Measurements from ENCODE around the gene SBF2.
"Not testable (repeated sequence)": the region's sequence is repeated elsewhere in the genome, so short reads cannot be mapped to it uniquely, and the experiment has no call there.

SBF2 gene

DNA sequence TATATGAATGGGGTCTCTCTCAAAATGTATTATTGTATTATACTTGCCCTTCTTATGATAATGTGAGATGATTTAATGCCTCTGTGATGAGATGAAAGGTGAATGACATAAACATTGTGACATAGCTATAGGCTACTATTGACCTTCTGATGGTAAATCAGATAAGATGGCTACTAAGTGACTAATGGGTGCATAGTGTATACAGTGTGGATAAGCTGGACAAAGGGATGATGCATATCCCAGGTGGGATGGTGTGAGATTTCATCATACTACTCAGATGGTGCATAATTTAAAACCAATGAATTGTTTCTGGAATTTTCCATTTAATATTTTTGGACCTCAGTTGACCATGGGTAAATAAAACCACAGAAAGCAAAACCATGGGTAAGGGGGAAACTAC, 243.5 kb downstream of the SBF2 start:
- DNase-seq: no peak

GRCh38 chr11:10049756-10050155, 244.3 kb downstream of the SBF2 start:
- no peak for DNase-seq

- DNase-seq: no peak
Measured at GRCh38 chr11:10048350-10048749, 245.7 kb downstream of the SBF2 start.

- no peak for DNase-seq
Measured at GRCh38 chr11:10044618-10045017, 249.4 kb downstream of the SBF2 start.

DNA sequence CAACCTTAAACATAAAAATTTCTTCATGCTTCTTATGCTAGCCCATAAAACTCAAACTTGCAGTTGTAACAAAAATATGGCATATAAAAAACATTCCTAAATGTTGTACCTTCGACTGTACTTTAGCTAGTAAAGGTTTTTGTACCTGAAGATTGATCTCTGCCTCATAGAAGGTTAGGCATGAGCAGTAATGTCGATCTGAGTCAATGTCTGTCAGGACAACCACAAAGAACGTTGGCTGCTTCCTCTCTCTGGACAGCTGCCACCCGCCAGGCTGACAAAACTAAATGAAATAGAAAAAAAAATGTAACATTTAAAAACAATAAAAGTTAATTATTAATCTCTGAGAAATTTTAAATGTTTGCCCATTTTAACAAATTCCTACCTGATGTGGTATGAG, 251.3 kb downstream of the SBF2 start:
- no peak for DNase-seq

DNA sequence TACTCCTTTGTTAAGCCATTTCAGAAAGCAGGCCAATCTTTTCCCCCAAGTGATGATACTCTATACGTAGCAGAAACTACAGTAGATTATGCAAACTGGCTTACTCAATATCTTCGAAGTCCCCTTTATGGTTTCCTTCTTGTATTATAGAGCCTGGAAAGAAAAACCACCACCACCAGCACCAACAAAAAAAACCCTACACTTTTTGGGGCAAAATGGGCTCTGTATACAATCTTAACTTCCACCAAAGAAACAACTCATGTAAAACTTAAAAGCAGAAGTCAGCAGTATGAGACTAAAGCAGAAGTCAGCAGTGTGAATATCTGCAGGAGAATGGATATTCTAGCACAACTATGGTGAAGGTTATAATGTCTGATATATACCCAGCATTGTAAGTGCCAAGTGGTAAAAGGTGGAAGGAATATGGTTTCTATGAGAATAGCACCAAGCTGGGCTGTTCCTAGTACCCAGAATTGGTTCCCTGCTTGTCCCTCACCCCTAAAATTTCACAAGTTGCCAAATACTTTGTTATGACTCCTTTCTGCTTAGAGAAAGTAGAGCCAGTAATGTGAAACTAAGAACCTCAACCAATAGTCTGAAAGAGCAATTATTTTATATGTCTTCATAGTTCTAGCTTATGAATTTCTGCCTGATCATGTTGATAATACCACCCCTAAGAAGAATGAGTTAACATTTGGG, 252.1 kb downstream of the SBF2 start:
- DNase-seq: no peak

DNA sequence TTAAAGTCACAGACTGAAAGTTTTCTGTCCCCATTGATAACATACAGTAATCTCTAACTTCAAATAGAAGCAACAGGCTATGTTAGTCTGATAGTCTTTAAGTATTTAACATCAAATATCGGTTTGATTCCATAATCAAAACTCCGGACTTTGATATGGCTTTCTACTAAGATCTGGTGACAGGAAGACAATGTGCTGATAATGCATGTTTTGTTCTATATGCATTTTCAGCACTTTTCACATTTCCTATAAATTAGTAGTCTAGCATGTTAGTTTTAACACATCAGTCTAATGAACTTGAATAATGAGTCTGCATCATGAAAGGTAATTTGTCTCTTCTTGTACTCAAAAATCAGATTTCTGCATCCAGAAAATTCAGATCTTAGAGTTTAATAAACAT, 252.7 kb downstream of the SBF2 start:
- DNase-seq: no peak

DNA sequence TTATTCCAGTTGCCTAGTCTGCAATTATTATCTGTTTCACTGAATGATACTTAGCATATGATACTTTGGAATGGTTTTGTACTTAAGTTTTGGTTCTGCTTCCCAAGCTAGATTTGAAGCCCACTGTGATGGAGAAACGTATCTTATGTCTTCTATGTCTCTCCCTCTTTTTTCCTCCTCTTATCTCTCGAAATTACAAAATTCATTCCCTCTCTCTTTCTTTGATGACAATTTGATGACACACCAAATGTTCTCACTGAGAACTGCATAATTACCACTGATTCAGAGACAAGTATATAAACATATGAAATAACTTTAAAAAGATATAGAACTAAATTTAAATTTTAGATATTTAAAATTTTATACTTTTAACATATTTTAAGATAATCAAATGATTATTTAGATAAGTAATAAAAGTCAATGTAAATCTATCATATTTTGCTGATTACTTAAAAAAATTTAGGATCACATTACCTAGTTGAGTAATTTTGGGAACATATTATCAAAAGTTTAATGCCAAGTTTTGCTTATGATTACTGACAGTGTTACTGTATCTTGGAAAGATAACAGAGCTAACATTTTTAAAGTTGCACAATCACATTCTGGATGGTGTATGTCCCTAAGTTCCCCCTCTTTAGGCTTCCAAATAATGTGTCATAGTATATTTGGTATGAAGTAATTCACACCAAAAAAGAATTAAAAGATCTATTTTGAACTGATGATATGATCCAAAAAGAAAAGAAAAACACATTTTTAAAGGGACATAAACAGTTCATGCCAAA, 255.3 kb downstream of the SBF2 start:
- DNase-seq: no peak

- not testable (repeated sequence) for DNase-seq
Measured at GRCh38 chr11:10035932-10036331, 258.1 kb downstream of the SBF2 start.

DNA sequence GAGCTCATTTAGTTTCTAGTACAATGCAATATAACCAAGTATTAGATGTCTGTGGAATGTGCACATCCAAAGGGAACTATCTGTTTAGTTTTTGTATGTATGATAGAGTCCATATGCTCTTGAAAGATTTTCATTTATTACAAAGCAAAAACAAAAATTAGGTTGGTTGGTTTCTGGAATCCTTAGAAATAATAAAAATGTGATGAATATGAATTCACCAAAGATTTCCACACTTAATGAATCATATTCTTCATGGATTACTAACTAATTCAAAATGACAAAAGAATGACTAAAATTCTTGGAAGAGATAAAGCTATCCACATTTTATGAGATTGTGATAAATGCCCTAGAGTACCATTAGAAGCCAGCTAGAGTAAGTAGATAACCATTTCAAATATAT, 261.1 kb downstream of the SBF2 start:
- no peak for DNase-seq

- no peak for DNase-seq
Measured at GRCh38 chr11:10030122-10030490, 263.9 kb downstream of the SBF2 start.

DNA sequence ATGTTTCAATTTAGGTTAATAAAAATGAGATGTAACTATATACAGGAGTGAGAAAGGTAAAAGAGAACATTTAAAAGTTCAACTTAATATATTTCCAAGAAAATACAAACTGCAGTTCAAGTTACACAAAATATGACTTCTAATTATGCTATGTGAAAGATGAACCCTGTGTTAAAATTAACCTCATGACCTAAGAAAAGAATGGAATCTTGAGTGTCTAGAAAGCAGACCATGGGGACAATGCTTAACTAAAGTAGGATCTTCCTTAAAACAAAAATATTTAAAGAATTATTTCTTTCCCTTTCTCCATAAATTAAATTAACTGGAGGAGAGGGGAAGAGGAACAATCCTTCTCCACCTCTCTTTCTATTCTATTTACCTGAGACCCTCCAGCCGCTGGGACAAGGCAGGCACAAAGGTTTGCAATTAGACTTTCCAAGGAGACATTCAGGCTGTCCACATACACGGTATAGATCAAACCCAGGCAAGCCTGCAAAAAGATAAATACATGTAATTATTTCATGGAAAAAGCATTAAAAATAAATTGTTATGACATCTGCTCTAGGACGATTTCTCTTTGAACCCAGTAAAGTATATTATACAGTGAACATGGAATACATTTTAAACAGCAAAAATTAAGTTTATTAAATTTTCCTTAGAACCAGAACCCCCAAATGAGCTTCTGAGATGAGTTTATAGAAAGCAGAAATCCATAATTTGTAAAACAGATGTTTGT, 264.5 kb downstream of the SBF2 start:
- no peak for DNase-seq

- DNase-seq: no peak
Measured at GRCh38 chr11:10026514-10026913, 267.5 kb downstream of the SBF2 start.

- no peak for DNase-seq
Measured at GRCh38 chr11:10023212-10023611, 270.8 kb downstream of the SBF2 start.

- no peak for DNase-seq
Measured at GRCh38 chr11:10022764-10023163, 271.3 kb downstream of the SBF2 start.

DNA sequence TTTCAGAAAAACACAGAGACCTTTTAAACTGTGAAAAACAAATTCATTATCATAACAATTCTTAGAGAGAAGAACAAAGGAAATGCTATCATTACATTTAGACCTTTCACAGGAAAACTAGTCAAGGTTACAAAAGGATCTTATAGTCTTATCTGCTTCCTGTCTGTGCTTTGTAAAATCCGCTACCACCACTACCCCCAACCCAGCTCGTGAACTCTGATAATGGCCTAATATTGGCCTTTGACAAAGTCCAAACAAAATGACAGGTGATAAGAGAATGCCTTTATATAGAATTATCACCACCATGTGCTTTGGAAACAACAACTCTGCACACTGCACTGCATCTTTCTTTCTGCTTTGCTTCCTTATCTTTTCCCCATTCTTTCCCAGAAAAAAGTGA, 272.5 kb downstream of the SBF2 start:
- no peak for DNase-seq

DNA sequence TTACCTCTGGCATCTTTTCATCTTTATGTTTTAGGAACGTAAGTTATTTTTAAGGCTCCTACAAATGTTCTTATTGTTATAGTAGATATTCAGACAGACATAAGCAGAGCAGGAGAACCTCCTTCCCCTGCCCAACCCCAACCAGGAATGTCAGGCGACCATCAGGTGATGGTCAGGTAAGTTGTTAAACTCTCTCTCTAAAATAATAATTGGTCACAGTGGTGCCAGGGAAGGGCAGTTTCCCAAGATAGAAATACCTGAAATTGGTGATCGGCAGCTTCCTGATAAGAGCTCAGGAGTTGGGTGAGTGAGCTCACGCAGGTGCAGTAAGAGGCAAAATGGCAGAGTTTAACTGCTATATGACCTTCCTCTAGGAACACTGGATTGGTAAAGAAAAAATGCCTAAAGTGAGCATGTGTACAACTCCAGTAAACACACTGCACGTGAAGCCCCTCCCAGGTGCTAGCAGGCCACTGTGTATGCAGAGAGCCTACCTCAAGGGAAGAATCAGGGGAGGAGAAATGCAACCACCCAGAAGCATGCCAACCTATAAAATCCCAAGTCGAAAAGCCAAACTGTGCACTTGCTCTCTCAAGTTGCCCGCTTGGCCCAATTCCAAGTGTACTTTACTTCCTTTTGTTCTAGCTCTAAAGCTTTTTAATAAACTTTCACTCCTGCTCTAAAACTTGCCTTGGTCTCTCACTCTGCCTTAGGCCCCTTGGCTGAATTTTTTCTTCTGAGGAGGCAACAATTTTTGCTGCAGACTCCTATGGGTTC, 273.9 kb downstream of the SBF2 start:
- DNase-seq: no peak

DNA sequence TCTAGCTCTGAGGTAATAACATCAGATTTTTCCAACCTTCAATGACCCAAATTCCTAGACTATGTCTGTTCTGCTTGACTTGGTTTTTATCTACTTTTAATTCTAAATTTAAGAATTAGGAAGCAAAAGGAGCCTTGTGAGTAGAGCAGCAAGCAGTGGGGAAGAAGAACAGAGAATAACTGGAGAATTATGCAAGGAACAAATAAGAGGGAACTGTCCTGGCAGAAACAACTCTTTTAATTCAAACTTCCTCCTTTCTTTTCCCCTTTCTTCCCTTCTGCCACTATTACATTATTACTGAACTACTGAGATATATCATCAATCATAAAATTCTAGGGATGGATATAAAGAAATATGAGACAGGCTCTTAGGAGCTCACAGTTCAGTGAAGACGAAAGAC, 276.1 kb downstream of the SBF2 start:
- DNase-seq: no peak

DNA sequence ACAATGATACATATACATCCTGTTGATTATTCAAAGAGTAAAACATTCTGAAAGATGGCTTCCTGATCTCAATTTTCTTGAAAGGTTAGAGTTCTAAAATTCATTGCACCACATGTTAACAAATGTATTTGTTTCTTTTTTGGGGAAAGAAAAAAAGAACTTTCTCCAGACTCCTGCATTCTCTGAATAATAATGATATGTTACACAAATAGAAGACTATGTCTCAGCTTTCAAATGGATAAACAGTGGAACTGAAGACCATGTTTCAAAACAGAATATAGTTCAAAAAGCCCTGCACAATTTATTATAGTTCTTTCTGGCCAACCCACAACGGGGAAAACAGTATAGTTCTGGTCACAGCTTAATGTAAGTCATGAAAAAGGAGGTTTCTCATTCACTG, 277.0 kb downstream of the SBF2 start:
- no peak for DNase-seq

- no peak for DNase-seq
Measured at GRCh38 chr11:10012068-10012467, 282.0 kb downstream of the SBF2 start.

- DNase-seq: no peak
Measured at GRCh38 chr11:10005955-10006525, 288.0 kb downstream of the SBF2 start.

GRCh38 chr11:10004526-10005113, 289.4 kb downstream of the SBF2 start:
- no peak for DNase-seq

All from C1 segment of cervical spinal cord (tissue), 14 donors.